Loucy (cell line): ENCODE results near the gene PLEKHG4.
A peak's percentile ranks its signal among the peaks of the same experiment; 100 is the strongest.

ENCODE experiments used
- EZH2phosphoT487 ChIP-seq: fragments of 200-600 bp; IDR thresholded peaks from 2 replicates; pipeline ENCODE4 v1.6.1; 2018; ENCODE audit warnings: antibody characterized with exemption, mild to moderate bottlenecking, moderate library complexity, borderline replicate concordance
- TF ChIP-seq, protein P1 (sequence below): fragments of 200-600 bp; sonication (generic); conservative IDR thresholded peaks from 2 replicates; pipeline ENCODE4 v1.5.1; 2014; ENCODE audit warnings: mild to moderate bottlenecking, antibody characterized with exemption, low read length

DNA sequence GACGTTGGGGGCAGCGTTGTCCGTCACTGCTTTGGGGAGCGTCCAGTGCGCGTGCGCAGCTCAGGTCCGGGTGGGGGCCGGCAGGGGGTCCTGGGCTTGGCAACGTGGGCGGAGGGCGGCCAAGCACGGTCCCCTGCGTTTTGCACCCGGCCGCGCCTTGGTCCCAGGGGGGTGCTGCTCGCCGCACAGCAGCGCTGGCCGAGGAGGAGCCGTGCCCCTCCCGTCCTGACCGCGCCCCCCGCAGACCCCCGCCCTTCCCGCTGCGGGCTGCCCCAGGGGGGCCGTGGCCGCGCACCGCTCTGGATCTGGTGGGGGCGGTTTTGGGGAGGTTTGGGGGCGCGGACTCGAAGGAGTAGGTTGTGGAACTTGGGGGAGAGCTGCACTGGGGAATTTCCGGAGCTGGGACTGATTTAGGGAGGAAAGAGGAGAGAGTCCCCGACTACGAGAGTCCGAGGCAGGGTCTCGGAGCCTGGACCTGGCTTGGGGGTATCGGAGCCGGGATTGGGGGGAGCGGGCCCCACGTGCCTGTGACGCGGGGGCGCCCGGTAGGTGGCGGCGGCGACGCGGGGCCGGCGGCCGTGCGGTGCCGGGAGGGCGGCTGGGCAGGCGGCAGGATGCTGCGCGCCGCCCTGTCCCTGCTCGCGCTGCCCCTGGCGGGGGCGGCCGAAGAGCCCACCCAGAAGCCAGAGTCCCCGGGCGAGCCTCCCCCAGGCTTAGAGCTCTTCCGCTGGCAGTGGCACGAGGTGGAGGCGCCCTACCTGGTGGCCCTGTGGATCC, 30.7 kb upstream of the PLEKHG4 start, which contains the start of gene SLC9A5:
- TF ChIP-seq, protein P1, sequence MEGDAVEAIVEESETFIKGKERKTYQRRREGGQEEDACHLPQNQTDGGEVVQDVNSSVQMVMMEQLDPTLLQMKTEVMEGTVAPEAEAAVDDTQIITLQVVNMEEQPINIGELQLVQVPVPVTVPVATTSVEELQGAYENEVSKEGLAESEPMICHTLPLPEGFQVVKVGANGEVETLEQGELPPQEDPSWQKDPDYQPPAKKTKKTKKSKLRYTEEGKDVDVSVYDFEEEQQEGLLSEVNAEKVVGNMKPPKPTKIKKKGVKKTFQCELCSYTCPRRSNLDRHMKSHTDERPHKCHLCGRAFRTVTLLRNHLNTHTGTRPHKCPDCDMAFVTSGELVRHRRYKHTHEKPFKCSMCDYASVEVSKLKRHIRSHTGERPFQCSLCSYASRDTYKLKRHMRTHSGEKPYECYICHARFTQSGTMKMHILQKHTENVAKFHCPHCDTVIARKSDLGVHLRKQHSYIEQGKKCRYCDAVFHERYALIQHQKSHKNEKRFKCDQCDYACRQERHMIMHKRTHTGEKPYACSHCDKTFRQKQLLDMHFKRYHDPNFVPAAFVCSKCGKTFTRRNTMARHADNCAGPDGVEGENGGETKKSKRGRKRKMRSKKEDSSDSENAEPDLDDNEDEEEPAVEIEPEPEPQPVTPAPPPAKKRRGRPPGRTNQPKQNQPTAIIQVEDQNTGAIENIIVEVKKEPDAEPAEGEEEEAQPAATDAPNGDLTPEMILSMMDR: peak; percentile 16
- no peak for TF ChIP-seq EZH2phosphoT487
